SK-N-SH treated with all-trans-retinoic acid at 6 μM for 48 hours (cell line): Measurements from ENCODE around the gene CATSPERD.

Source experiments
- ATAC-seq: fragments of 200-7000 bp; cut with Tn5 transposase; 3 replicates; pipeline ENCODE4 v1.9.1; 2020; ENCODE audit warnings: mild to moderate bottlenecking, moderate library complexity
- ARNTL ChIP-seq: fragments of 450-650 bp; formaldehyde crosslinking; IDR thresholded peaks from 2 replicates; pipeline ENCODE4 v1.5.0; 2020; ENCODE audit warnings: low read depth, mild to moderate bottlenecking, moderate library complexity, borderline replicate concordance
- BACH2 ChIP-seq: fragments of 250-450 bp; sonication (Bioruptor Pico); IDR thresholded peaks from 2 replicates; pipeline ENCODE4 v1.9.0; 2021; ENCODE audit warnings: mild to moderate bottlenecking, borderline replicate concordance
- CSDC2 ChIP-seq: fragments of 250-450 bp; sonication (Bioruptor Pico); IDR thresholded peaks from 2 replicates; pipeline ENCODE4 v1.5.0; 2020; ENCODE audit warnings: mild to moderate bottlenecking, moderate library complexity
- ESRRG ChIP-seq: fragments of 250-450 bp; sonication (Bioruptor Pico); IDR thresholded peaks from 2 replicates; pipeline ENCODE4 v1.6.1; 2021; ENCODE audit warnings: mild to moderate bottlenecking
- ISL1 ChIP-seq: fragments of 250-450 bp; sonication (Bioruptor Pico); IDR thresholded peaks from 2 replicates; pipeline ENCODE4 v2.1.2; 2022; ENCODE audit warnings: mild to moderate bottlenecking, moderate library complexity
- OSR1 ChIP-seq: fragments of 250-450 bp; sonication (Bioruptor Pico); IDR thresholded peaks from 2 replicates; pipeline ENCODE4 v1.8.0; 2022; ENCODE audit warnings: moderate library complexity, mild to moderate bottlenecking, inconsistent platforms
- PPARA ChIP-seq: fragments of 250-450 bp; sonication (Bioruptor Pico); IDR thresholded peaks from 2 replicates; pipeline ENCODE4 v1.5.0; 2020; ENCODE audit warnings: mild to moderate bottlenecking, borderline replicate concordance
- SNAI2 ChIP-seq: fragments of 250-450 bp; sonication (Bioruptor Pico); IDR thresholded peaks from 2 replicates; pipeline ENCODE4 v1.5.0; 2020; ENCODE audit warnings: mild to moderate bottlenecking, moderate library complexity
- TOX ChIP-seq: fragments of 250-450 bp; sonication (Bioruptor Pico); IDR thresholded peaks from 2 replicates; pipeline ENCODE4 v1.8.0; 2021; ENCODE audit warnings: mild to moderate bottlenecking, moderate library complexity, borderline replicate concordance
- ZFP3 ChIP-seq: fragments of 250-450 bp; sonication (Bioruptor Pico); IDR thresholded peaks from 2 replicates; pipeline ENCODE4 v1.5.0; 2020; ENCODE audit warnings: mild to moderate bottlenecking, moderate library complexity
- ZFP30 ChIP-seq: fragments of 450-650 bp; formaldehyde crosslinking; IDR thresholded peaks from 2 replicates; pipeline ENCODE4 v1.5.0; 2022; ENCODE audit warnings: mild to moderate bottlenecking, moderate library complexity
- ZNF565 ChIP-seq: fragments of 450-650 bp; formaldehyde crosslinking; conservative IDR thresholded peaks from 2 replicates; pipeline ENCODE4 v1.5.0; 2020; ENCODE audit warnings: low read depth, mild to moderate bottlenecking, moderate library complexity
- ZNF8 ChIP-seq: fragments of 450-650 bp; formaldehyde crosslinking; IDR thresholded peaks from 2 replicates; pipeline ENCODE4 v1.5.0; 2020; ENCODE audit warnings: mild to moderate bottlenecking, moderate library complexity
- TF ChIP-seq, protein P1 (sequence below): fragments of 250-450 bp; sonication (Bioruptor Pico); IDR thresholded peaks from 2 replicates; pipeline ENCODE4 v1.5.1; 2021; ENCODE audit warnings: mild to moderate bottlenecking, moderate library complexity
- TF ChIP-seq, protein P2 (sequence below): fragments of 250-450 bp; sonication (Bioruptor Pico); IDR thresholded peaks from 2 replicates; pipeline ENCODE4 v1.5.0; 2020; ENCODE audit warnings: mild to moderate bottlenecking, moderate library complexity
- TF ChIP-seq, protein P3 (sequence below): fragments of 250-450 bp; sonication (Bioruptor Pico); IDR thresholded peaks from 2 replicates; pipeline ENCODE4 v1.8.0; 2020; ENCODE audit warnings: mild to moderate bottlenecking, moderate library complexity, borderline replicate concordance
- TF ChIP-seq, protein P4 (sequence below): fragments of 250-450 bp; sonication (Bioruptor Pico); IDR thresholded peaks from 2 replicates; pipeline ENCODE4 v1.8.0; 2021; ENCODE audit warnings: low read depth, mild to moderate bottlenecking, moderate library complexity, borderline replicate concordance
- TF ChIP-seq, protein P5 (sequence below): fragments of 250-450 bp; sonication (Bioruptor Pico); IDR thresholded peaks from 2 replicates; pipeline ENCODE4 v1.5.1; 2020; ENCODE audit warnings: low read depth, mild to moderate bottlenecking, moderate library complexity

CATSPERD gene

DNA sequence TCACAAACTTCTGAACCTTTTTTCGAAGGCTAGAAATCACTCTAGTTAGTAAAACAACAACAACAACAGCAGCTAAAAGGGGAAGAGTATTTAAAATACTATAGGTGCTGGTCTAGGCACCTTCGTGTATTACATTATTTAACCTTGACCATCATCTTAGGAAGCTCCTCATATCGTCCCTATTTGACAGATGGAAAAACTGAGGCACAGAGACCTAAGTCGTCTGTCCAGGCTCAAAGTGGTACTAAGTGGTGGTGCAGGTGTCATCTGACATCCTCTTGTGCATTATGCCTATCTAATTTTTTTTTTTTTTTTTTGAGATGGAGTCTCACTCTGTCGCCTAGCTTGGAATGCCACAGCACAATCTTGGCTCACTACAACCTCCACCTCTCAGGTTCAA, 29.1 kb downstream of the CATSPERD start:
- no peak for TF ChIP-seq BACH2 (CRISPR knock-in tag)
- TF ChIP-seq CSDC2 (CRISPR knock-in tag) = no peak
- no peak for TF ChIP-seq ZNF565 (CRISPR knock-in tag)
- TF ChIP-seq, protein P1, sequence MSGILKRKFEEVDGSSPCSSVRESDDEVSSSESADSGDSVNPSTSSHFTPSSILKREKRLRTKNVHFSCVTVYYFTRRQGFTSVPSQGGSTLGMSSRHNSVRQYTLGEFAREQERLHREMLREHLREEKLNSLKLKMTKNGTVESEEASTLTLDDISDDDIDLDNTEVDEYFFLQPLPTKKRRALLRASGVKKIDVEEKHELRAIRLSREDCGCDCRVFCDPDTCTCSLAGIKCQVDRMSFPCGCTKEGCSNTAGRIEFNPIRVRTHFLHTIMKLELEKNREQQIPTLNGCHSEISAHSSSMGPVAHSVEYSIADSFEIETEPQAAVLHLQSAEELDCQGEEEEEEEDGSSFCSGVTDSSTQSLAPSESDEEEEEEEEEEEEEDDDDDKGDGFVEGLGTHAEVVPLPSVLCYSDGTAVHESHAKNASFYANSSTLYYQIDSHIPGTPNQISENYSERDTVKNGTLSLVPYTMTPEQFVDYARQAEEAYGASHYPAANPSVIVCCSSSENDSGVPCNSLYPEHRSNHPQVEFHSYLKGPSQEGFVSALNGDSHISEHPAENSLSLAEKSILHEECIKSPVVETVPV (CRISPR knock-in tag) = no peak
- TF ChIP-seq TOX (CRISPR knock-in tag) = no peak
- TF ChIP-seq, protein P2, sequence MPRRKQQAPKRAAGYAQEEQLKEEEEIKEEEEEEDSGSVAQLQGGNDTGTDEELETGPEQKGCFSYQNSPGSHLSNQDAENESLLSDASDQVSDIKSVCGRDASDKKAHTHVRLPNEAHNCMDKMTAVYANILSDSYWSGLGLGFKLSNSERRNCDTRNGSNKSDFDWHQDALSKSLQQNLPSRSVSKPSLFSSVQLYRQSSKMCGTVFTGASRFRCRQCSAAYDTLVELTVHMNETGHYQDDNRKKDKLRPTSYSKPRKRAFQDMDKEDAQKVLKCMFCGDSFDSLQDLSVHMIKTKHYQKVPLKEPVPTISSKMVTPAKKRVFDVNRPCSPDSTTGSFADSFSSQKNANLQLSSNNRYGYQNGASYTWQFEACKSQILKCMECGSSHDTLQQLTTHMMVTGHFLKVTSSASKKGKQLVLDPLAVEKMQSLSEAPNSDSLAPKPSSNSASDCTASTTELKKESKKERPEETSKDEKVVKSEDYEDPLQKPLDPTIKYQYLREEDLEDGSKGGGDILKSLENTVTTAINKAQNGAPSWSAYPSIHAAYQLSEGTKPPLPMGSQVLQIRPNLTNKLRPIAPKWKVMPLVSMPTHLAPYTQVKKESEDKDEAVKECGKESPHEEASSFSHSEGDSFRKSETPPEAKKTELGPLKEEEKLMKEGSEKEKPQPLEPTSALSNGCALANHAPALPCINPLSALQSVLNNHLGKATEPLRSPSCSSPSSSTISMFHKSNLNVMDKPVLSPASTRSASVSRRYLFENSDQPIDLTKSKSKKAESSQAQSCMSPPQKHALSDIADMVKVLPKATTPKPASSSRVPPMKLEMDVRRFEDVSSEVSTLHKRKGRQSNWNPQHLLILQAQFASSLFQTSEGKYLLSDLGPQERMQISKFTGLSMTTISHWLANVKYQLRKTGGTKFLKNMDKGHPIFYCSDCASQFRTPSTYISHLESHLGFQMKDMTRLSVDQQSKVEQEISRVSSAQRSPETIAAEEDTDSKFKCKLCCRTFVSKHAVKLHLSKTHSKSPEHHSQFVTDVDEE (CRISPR knock-in tag) = no peak
- no peak for TF ChIP-seq OSR1 (CRISPR knock-in tag)
- TF ChIP-seq, protein P3, sequence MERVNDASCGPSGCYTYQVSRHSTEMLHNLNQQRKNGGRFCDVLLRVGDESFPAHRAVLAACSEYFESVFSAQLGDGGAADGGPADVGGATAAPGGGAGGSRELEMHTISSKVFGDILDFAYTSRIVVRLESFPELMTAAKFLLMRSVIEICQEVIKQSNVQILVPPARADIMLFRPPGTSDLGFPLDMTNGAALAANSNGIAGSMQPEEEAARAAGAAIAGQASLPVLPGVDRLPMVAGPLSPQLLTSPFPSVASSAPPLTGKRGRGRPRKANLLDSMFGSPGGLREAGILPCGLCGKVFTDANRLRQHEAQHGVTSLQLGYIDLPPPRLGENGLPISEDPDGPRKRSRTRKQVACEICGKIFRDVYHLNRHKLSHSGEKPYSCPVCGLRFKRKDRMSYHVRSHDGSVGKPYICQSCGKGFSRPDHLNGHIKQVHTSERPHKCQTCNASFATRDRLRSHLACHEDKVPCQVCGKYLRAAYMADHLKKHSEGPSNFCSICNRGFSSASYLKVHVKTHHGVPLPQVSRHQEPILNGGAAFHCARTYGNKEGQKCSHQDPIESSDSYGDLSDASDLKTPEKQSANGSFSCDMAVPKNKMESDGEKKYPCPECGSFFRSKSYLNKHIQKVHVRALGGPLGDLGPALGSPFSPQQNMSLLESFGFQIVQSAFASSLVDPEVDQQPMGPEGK (CRISPR knock-in tag) = no peak
- TF ChIP-seq ISL1 (CRISPR knock-in tag) = no peak
- TF ChIP-seq ESRRG (CRISPR knock-in tag) = no peak

DNA sequence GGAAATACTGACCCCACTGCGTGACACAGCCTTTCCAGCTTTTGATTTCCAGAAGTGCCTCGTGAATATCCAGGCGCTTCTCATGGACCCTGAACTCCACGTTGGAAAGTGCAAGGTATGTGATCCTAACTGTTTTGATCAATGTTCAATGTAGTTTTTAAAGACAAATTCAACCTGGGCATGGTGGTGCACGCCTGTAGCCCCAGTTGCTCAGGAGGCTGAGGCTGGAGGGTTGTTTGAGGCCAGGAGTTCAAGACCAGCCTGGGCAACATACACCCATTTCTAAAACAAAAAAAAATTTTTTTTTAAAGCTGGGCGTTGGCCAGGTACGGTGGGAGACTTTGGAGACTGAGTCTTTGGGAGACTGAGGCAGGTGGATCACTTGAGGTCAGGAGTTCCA, 31.3 kb downstream of the CATSPERD start:
- ATAC-seq = no peak
- TF ChIP-seq BACH2 (CRISPR knock-in tag) (no peak), ISL1 (CRISPR knock-in tag) (no peak), OSR1 (CRISPR knock-in tag) (no peak), CSDC2 (CRISPR knock-in tag) (no peak), TOX (CRISPR knock-in tag) (no peak), SNAI2 (CRISPR knock-in tag) (no peak), ZFP3 (no peak), ZFP30 (CRISPR knock-in tag) (no peak), PPARA (CRISPR knock-in tag) (no peak), ARNTL (CRISPR knock-in tag) (no peak), ZNF8 (CRISPR knock-in tag) (no peak), ZNF565 (CRISPR knock-in tag) (no peak)
- TF ChIP-seq, protein P1 (CRISPR knock-in tag) = no peak
- TF ChIP-seq, protein P4, sequence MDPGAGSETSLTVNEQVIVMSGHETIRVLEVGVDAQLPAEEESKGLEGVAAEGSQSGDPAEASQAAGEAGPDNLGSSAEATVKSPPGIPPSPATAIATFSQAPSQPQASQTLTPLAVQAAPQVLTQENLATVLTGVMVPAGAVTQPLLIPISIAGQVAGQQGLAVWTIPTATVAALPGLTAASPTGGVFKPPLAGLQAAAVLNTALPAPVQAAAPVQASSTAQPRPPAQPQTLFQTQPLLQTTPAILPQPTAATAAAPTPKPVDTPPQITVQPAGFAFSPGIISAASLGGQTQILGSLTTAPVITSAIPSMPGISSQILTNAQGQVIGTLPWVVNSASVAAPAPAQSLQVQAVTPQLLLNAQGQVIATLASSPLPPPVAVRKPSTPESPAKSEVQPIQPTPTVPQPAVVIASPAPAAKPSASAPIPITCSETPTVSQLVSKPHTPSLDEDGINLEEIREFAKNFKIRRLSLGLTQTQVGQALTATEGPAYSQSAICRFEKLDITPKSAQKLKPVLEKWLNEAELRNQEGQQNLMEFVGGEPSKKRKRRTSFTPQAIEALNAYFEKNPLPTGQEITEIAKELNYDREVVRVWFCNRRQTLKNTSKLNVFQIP (CRISPR knock-in tag) = no peak
- TF ChIP-seq, protein P5, sequence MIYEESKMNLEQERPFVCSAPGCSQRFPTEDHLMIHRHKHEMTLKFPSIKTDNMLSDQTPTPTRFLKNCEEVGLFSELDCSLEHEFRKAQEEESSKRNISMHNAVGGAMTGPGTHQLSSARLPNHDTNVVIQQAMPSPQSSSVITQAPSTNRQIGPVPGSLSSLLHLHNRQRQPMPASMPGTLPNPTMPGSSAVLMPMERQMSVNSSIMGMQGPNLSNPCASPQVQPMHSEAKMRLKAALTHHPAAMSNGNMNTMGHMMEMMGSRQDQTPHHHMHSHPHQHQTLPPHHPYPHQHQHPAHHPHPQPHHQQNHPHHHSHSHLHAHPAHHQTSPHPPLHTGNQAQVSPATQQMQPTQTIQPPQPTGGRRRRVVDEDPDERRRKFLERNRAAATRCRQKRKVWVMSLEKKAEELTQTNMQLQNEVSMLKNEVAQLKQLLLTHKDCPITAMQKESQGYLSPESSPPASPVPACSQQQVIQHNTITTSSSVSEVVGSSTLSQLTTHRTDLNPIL (CRISPR knock-in tag) = no peak
- TF ChIP-seq, protein P3 (CRISPR knock-in tag) = no peak

More for the DNA sequence above, 29.1 kb downstream of the CATSPERD start:
- no peak for ATAC-seq
